Liver (tissue), 3 donors: ENCODE measurements around the gene FIG4.

Experiments used
- CTCF ChIP-seq: fragments of 150-350 bp; IDR thresholded peaks from 2 replicates; pipeline ENCODE4 v1.5.1; 2017; ENCODE audit warnings: improper control_type of control experiment, low read depth, low read length; ENCODE audit not compliant: missing input control
- FOXA2 ChIP-seq: IDR thresholded peaks from 2 replicates; pipeline ENCODE4 v1.6.1; 2016; ENCODE audit warnings: antibody characterized with exemption
- JUND ChIP-seq, 2 donors: IDR thresholded peaks; 2 replicates each; pipeline ENCODE4 v1.6.1; 2016; ENCODE audit warnings: antibody characterized with exemption in 2 of 2
- NR2F2 ChIP-seq: IDR thresholded peaks from 2 replicates; pipeline ENCODE4 v1.6.1; 2016; ENCODE audit warnings: antibody characterized with exemption
- RAD21 ChIP-seq, 2 donors: IDR thresholded peaks; 2 replicates each; pipeline ENCODE4 v1.6.1; 2016; ENCODE audit warnings: antibody characterized with exemption in 2 of 2, mild to moderate bottlenecking in 2 of 2
- REST ChIP-seq: IDR thresholded peaks from 2 replicates; pipeline ENCODE4 v1.6.1; 2016; ENCODE audit warnings: antibody characterized with exemption, mild to moderate bottlenecking
- RXRA ChIP-seq, 2 donors: IDR thresholded peaks; 2 replicates each; pipeline ENCODE4 v1.6.1; 2017 to 2018; ENCODE audit warnings: antibody characterized with exemption in 2 of 2, mild to moderate bottlenecking in 1 of 2
- SP1 ChIP-seq: IDR thresholded peaks from 2 replicates; pipeline ENCODE4 v1.6.1; 2018; ENCODE audit warnings: antibody characterized with exemption, mild to moderate bottlenecking
- YY1 ChIP-seq: IDR thresholded peaks from 2 replicates; pipeline ENCODE4 v1.6.1; 2016; ENCODE audit warnings: antibody characterized with exemption, mild to moderate bottlenecking
- donor health status: healthy.
- donor health status: healthy.

GRCh38 chr6:109834595-109835437 is 143.7 kb downstream of the FIG4 start:
- no peak for TF ChIP-seq CTCF
- TF ChIP-seq RXRA (IDR thresholded peaks at IDR 0.05), result no peak
- TF ChIP-seq REST, result no peak
- no peak for TF ChIP-seq SP1
- TF ChIP-seq YY1, result no peak
- TF ChIP-seq RAD21 (IDR thresholded peaks at IDR 0.05), result no peak
- no peak for TF ChIP-seq JUND (IDR thresholded peaks at IDR 0.05)
- TF ChIP-seq FOXA2, result no peak
- no peak for TF ChIP-seq NR2F2
